Osteoblast (primary cell): ENCODE measurements around the gene TMEM134. TPM values are rescaled to one million over a fixed set of nuclear protein-coding genes. Genes with fewer than 3 reads are reported as not detected.
A peak's percentile ranks its signal among the peaks of the same experiment; 100 is the strongest.

Experiments used
- DNase-seq: peaks from one replicate; pipeline ENCODE4 v3.0.0; 2011; ENCODE audit warnings: low spot score, mixed read lengths; ENCODE audit not compliant: insufficient read length; ENCODE audit errors: missing footprints
- H2AFZ ChIP-seq: 2 replicates; pipeline ENCODE4 v1.6.0; 2011; ENCODE audit warnings: mild to moderate bottlenecking, low read length
- H3K27ac ChIP-seq: 2 replicates; pipeline ENCODE4 v1.5.1; 2011; ENCODE audit warnings: mild to moderate bottlenecking, low read depth, low read length, moderate library complexity
- H3K27me3 ChIP-seq: 2 replicates; pipeline ENCODE4 v1.6.0; 2012; ENCODE audit warnings: mild to moderate bottlenecking, control low read depth, inconsistent platforms, low read length, moderate library complexity; ENCODE audit not compliant: insufficient read depth
- H3K36me3 ChIP-seq: 2 replicates; pipeline ENCODE4 v1.5.1; 2011; ENCODE audit warnings: mild to moderate bottlenecking, low read length, control low read depth, moderate library complexity; ENCODE audit not compliant: insufficient read depth
- H3K4me1 ChIP-seq: 2 replicates; pipeline ENCODE4 v1.5.1; 2011; ENCODE audit warnings: mild to moderate bottlenecking, low read length, control low read depth, moderate library complexity; ENCODE audit not compliant: insufficient read depth
- H3K4me2 ChIP-seq: 2 replicates; pipeline ENCODE4 v1.6.0; 2011; ENCODE audit warnings: mild to moderate bottlenecking, low read length; ENCODE audit not compliant: insufficient read depth
- H3K4me3 ChIP-seq: fragments of 200-600 bp; sonication (generic); 3 replicates; pipeline ENCODE4 v1.5.1; 2012; ENCODE audit warnings: mild to moderate bottlenecking, low read length, inconsistent platforms; ENCODE audit not compliant: insufficient read depth
- H3K79me2 ChIP-seq: 2 replicates; pipeline ENCODE4 v1.6.0; 2012; ENCODE audit warnings: mild to moderate bottlenecking, low read length, control low read depth, inconsistent platforms; ENCODE audit not compliant: insufficient read depth
- H3K9me3 ChIP-seq: 2 replicates; pipeline ENCODE4 v1.5.1; 2011; ENCODE audit warnings: low read depth, low read length, control low read depth
- H4K20me1 ChIP-seq: 2 replicates; pipeline ENCODE4 v1.6.0; 2012; ENCODE audit warnings: mild to moderate bottlenecking, low read length, control low read depth; ENCODE audit not compliant: insufficient read depth
- CTCF ChIP-seq: IDR thresholded peaks from 2 replicates; pipeline ENCODE4 v1.5.1; 2011; ENCODE audit warnings: mild to moderate bottlenecking, low read depth, low read length, moderate library complexity; ENCODE audit errors: extremely low read depth
- total RNA-seq: library from RNA; depleted of rRNA; stranded (reverse); fragments of >200 nt; gene quantifications from 2 replicates; pipeline ENCODE4 v1.2.3, GENCODE V29; 2012

TMEM134 gene
- total RNA-seq, 1 donor = 29.3 TPM

DNA sequence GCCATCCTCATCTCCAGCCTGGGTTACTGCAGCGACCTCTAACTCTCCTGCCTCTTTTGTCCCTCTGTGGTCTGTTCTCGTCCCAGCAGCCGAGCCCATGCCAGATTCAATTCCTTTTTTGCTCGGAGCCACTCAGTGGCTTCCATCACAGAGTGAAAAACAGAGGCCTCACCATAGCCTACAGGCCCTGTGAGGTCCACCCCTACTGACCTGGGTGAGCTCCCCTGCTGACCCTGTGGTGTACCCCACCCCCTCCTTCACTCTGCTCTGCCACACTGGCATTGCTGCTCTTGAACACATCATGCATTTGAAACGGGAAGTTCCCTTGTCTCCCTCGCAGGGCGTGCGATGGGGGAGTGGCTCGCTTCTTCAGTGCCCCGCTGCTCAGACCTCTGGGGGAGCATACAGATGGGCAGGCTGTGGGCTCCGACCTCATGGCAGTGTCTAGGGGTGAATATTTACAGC lies 15.8 kb upstream of the TMEM134 start:
- DNase-seq = no peak

DNA sequence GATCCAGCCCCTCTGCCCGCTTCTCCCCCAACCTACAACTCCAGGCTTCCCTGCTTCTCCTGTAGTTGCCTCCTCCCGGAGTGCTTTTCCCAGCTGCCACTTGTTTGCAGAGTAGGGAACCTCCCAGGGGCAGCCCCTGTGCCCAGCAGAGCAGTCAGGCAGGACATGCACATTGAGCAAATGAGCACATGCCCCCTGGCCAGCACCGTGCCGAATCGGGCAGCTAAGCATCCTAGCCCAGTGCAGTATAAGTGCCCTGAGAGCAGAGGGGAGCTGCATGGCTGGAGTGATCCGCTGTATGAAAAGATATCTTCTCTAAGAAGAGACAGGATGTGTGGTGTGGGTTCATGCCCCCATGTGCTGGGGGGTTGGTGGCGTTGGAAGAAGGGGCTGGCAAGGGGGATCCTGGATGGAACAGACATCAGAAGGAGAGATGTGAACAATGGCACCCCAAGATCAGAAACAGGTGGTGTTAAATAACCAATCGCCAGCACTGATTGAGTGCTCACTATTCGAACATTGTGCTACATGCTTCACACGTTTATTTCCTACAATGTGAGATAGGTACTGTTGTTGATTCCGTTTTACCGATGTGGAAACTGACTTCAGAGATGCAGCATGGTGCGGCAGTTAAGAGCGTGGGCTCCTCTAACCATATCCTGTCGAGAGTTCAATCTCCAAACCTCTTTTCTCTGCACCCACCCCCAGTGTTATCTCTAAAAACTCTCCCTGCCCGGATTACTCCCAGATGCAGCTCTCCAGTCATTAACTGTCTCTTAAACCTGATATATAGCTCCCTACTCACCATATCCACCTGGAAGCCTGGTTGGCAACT lies 15.0 kb upstream of the TMEM134 start:
- peak; percentile 36 for DNase-seq
- no peak for TF ChIP-seq CTCF
- Histone ChIP-seq H3K36me3 (no peaks in the 10 kb centered on the region), H3K4me1 (peaks cover 7% of the 10 kb centered on the region), H3K27ac (no peak overlapping the region), H2AFZ (no peak overlapping the region), H3K4me3 (peak overlapping the region; percentile 82), H3K79me2 (peaks cover 25% of the 10 kb centered on the region), H4K20me1 (peaks cover 12% of the 10 kb centered on the region), H3K4me2 (peak overlapping the region; percentile 82), H3K27me3 (no peaks in the 10 kb centered on the region), H3K9me3 (no peaks in the 10 kb centered on the region)

More for the DNA sequence above, 15.8 kb upstream of the TMEM134 start:
- no peak overlapping the region for H3K27ac ChIP-seq
- peaks cover 3% of the 10 kb centered on the region for H3K36me3 ChIP-seq
- no peak overlapping the region for H3K4me3 ChIP-seq
- no peak overlapping the region for H2AFZ ChIP-seq
- no peak for TF ChIP-seq CTCF
- no peaks in the 10 kb centered on the region for H3K27me3 ChIP-seq
- peaks cover 7% of the 10 kb centered on the region for H3K4me1 ChIP-seq
- H3K9me3 ChIP-seq = no peaks in the 10 kb centered on the region
- peaks cover 25% of the 10 kb centered on the region for H3K79me2 ChIP-seq
- H3K4me2 ChIP-seq = no peak overlapping the region
- H4K20me1 ChIP-seq = peaks cover 12% of the 10 kb centered on the region

DNA sequence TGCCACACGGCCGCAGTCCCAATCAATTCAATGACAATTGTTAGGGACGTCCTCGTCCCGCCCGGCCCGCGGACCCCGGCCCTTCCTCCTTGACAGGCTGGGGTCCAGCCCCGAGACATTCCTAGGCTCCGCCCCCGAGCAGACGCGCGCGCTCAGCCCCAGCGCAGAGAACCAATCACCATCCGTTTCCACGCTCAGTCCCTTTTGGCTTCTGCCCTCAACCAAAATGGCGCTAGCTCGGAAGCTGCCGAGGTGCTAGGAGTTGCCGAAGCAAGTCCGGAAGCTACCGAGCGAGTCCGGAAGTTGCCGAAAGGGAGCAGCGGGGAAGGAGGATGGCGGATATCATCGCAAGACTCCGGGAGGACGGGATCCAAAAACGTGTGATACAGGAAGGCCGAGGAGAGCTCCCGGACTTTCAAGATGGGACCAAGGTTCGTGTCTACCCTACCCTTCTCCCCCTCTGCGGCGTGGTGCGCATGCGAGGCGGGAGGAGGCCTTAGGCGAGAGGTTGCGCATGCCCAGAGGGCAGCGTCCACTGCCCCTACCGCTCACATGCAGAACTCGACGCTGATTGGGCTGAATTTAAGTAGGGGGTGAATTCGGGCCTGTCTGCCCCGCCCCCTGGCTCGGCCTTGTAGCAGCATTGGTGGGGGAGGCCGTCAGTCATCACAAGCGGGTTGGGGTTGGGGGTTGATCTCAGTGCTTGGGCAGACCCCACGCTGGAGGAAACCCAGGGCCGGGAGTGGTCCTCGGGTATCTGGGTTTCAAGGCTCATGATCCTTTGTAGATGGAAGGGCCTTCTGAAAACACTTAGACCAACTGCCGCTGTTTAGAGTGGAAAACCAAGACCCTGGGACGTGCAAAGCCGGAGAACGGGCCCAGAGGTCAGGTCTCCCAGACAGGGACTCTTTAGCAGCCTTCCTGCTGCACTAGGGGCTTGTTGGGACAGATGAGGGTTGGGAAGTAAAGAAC lies 14.1 kb upstream of the TMEM134 start, which contains the start of gene AIP:
Gene AIP (plus strand): TSS at position 200 of the 972 bp plus-strand sequence. CDS start 133 bp downstream, at position 333.
- H3K4me2 ChIP-seq = peak within 1 kb of the TSS; percentile 82
- H3K9me3 ChIP-seq = no peaks in the 10 kb centered on the region
- peak; percentile 100 for DNase-seq
- no peaks in the 10 kb centered on the region for H3K36me3 ChIP-seq
- peaks cover 25% of the 10 kb centered on the region for H3K79me2 ChIP-seq
- H3K4me1 ChIP-seq = peaks cover 7% of the 10 kb centered on the region
- H3K4me3 ChIP-seq = peak within 1 kb of the TSS; percentile 82
- peaks cover 12% of the 10 kb centered on the region for H4K20me1 ChIP-seq
- H3K27me3 ChIP-seq = no peaks in the 10 kb centered on the region
- peak within 1 kb of the TSS; percentile 99 for H2AFZ ChIP-seq
- TF ChIP-seq CTCF = no peak
- H3K27ac ChIP-seq = peak within 1 kb of the TSS; percentile 86
